Suprapubic skin (tissue), 3 donors: ENCODE data around the gene PVRIG.
"Not testable (repeated sequence)": the region's sequence is repeated elsewhere in the genome, so short reads cannot be mapped to it uniquely, and the experiment has no call there.

Experiments used
- CTCF ChIP-seq, 2 donors: fragments of 200-600 bp in 1 of 2; fragments of 450-650 bp in 1 of 2; sonication (generic) in 1 of 2; IDR thresholded peaks; one replicate each; pipeline ENCODE4 v1.5.1; 2016 to 2019; ENCODE audit warnings: antibody characterized with exemption in 2 of 2, mild to moderate bottlenecking in 1 of 2, moderate library complexity in 1 of 2
- EP300 ChIP-seq: sonication (generic); formaldehyde crosslinking; IDR thresholded peaks from one replicate; pipeline ENCODE4 v1.6.1; 2017; ENCODE audit warnings: antibody characterized with exemption

GRCh38 chr7:100268882-100269281 lies 49.1 kb downstream of the PVRIG start:
- not testable (repeated sequence) for TF ChIP-seq CTCF (IDR thresholded peaks at IDR 0.05); EP300
